WTC11 (cell line): Measurements from ENCODE around the gene TERT. TPM values are rescaled to one million over a fixed set of nuclear protein-coding genes. Genes with fewer than 3 reads are reported as not detected.

Experiments
- ATAC-seq: fragments of 200-7000 bp; cut with Tn5 transposase; 2 replicates; pipeline ENCODE4 v1.10.0; 2021; ENCODE audit warnings: mild to moderate bottlenecking, moderate library complexity
- CTCF ChIA-PET: fragments of 300-600 bp; sonication (Branson Sonifier 250); formaldehyde crosslinking; loops from one replicate; lab custom pipeline; 2021; ENCODE audit warnings: antibody characterized with exemption; lab: Charles Lee
- POLR2A ChIA-PET: fragments of 350-600 bp; sonication (Branson Sonifier 250); formaldehyde crosslinking; loops from one replicate; lab custom pipeline; 2021; ENCODE audit warnings: antibody characterized with exemption; lab: Charles Lee
- DNase-seq: peaks from one replicate; pipeline ENCODE4 v3.0.0; 2021; ENCODE audit warnings: low spot score
- H3K27ac Mint-ChIP-seq: 2 replicates; pipeline ENCODE4 v1.8.0; 2021; ENCODE audit warnings: mixed read lengths
- H3K27me3 Mint-ChIP-seq: 2 replicates; pipeline ENCODE4 v1.8.0; 2021; ENCODE audit warnings: low read depth, mild to moderate bottlenecking, moderate library complexity, mixed read lengths
- H3K36me3 Mint-ChIP-seq: 2 replicates; pipeline ENCODE4 v1.8.0; 2021; ENCODE audit warnings: mixed read lengths
- H3K4me1 Mint-ChIP-seq: 2 replicates; pipeline ENCODE4 v1.8.0; 2022; ENCODE audit warnings: mixed read lengths
- H3K4me3 Mint-ChIP-seq: 2 replicates; pipeline ENCODE4 v1.8.0; 2021; ENCODE audit warnings: mild to moderate bottlenecking, moderate library complexity, mixed read lengths
- H3K9me3 Mint-ChIP-seq: 2 replicates; pipeline ENCODE4 v1.8.0; 2021; ENCODE audit warnings: mixed read lengths
- ATF2 ChIP-seq: sonication (generic); formaldehyde crosslinking; IDR thresholded peaks from 2 replicates; pipeline ENCODE4 v1.8.1; 2022; ENCODE audit warnings: low read depth, missing genetic modification reagents, borderline replicate concordance
- ERG ChIP-seq: fragments of 250-450 bp; sonication (Bioruptor Pico); IDR thresholded peaks from 2 replicates; pipeline ENCODE4 v1.8.0; 2021; ENCODE audit warnings: mild to moderate bottlenecking
- ESRRA ChIP-seq: sonication (generic); formaldehyde crosslinking; IDR thresholded peaks from 2 replicates; pipeline ENCODE4 v1.8.1; 2022; ENCODE audit warnings: mild to moderate bottlenecking, missing genetic modification reagents, borderline replicate concordance
- FOXP4 ChIP-seq: sonication (generic); formaldehyde crosslinking; IDR thresholded peaks from 2 replicates; pipeline ENCODE4 v1.8.0; 2022; ENCODE audit warnings: mild to moderate bottlenecking, missing genetic modification reagents
- GTF2I ChIP-seq: fragments of 250-450 bp; sonication (Bioruptor Pico); conservative IDR thresholded peaks from 2 replicates; pipeline ENCODE4 v1.4.0; 2021; ENCODE audit warnings: mild to moderate bottlenecking
- MAX ChIP-seq: sonication (generic); formaldehyde crosslinking; IDR thresholded peaks from 2 replicates; pipeline ENCODE4 v1.8.0; 2022; ENCODE audit warnings: mild to moderate bottlenecking, missing genetic modification reagents
- NFE2L1 ChIP-seq: sonication (generic); formaldehyde crosslinking; IDR thresholded peaks from 2 replicates; pipeline ENCODE4 v1.8.1; 2023; ENCODE audit warnings: missing genetic modification reagents
- NR2C2 ChIP-seq: sonication (generic); formaldehyde crosslinking; IDR thresholded peaks from 2 replicates; pipeline ENCODE4 v1.8.0; 2022; ENCODE audit warnings: mild to moderate bottlenecking, missing genetic modification reagents
- NR3C1 ChIP-seq: sonication (generic); formaldehyde crosslinking; conservative IDR thresholded peaks from 2 replicates; pipeline ENCODE4 v1.8.1; 2023; ENCODE audit warnings: low read depth, mild to moderate bottlenecking, missing genetic modification reagents
- OVOL2 ChIP-seq: fragments of 250-450 bp; sonication (Bioruptor Pico); IDR thresholded peaks from 2 replicates; pipeline ENCODE4 v1.9.0; 2021; ENCODE audit warnings: mild to moderate bottlenecking, borderline replicate concordance
- PRDM15 ChIP-seq: sonication (generic); formaldehyde crosslinking; IDR thresholded peaks from 2 replicates; pipeline ENCODE4 v1.8.0; 2022; ENCODE audit warnings: missing genetic modification reagents
- TEAD1 ChIP-seq: sonication (generic); formaldehyde crosslinking; IDR thresholded peaks from 2 replicates; pipeline ENCODE4 v1.8.0; 2022; ENCODE audit warnings: mild to moderate bottlenecking, missing genetic modification reagents
- TEAD4 ChIP-seq: sonication (generic); formaldehyde crosslinking; IDR thresholded peaks from 2 replicates; pipeline ENCODE4 v1.8.0; 2022; ENCODE audit warnings: mild to moderate bottlenecking, missing genetic modification reagents
- TP53 ChIP-seq: sonication (generic); formaldehyde crosslinking; IDR thresholded peaks from 2 replicates; pipeline ENCODE4 v1.8.1; 2023; ENCODE audit warnings: mild to moderate bottlenecking, missing genetic modification reagents
- ZNF512 ChIP-seq: sonication (generic); formaldehyde crosslinking; IDR thresholded peaks from 2 replicates; pipeline ENCODE4 v1.8.1; 2022; ENCODE audit warnings: missing genetic modification reagents, borderline replicate concordance
- ZSCAN18 ChIP-seq: fragments of 250-450 bp; sonication (Bioruptor Pico); IDR thresholded peaks from 2 replicates; pipeline ENCODE4 v2.1.2; 2022; ENCODE audit warnings: mild to moderate bottlenecking, moderate library complexity
- total RNA-seq: library from RNA; stranded (reverse); gene quantifications from 3 replicates; pipeline ENCODE4 v1.2.3, GENCODE V29; 2021

TERT gene
- total RNA-seq, 1 experiment from 2014 or later: 42.9 TPM

GRCh38 chr5:1320436-1321344 is 25.8 kb upstream of the TERT start:
- DNase-seq (no peak), ATAC-seq (no peak)
- peaks cover 16% of the 10 kb centered on the region for H3K4me1 Mint-ChIP-seq
- H3K9me3 Mint-ChIP-seq: no peaks in the 10 kb centered on the region
- peaks cover 46% of the 10 kb centered on the region for H3K36me3 Mint-ChIP-seq
- no peaks in the 10 kb centered on the region for H3K27me3 Mint-ChIP-seq
- TF ChIP-seq ESRRA (CRISPR knock-in tag): no peak
- TF ChIP-seq FOXP4: no peak
- TF ChIP-seq TEAD1 (CRISPR knock-in tag): no peak
- TF ChIP-seq ATF2 (CRISPR knock-in tag): no peak
- no peak for TF ChIP-seq TEAD4 (CRISPR knock-in tag)
- TF ChIP-seq ZNF512 (CRISPR knock-in tag): no peak
- no peak for TF ChIP-seq ZSCAN18 (CRISPR knock-in tag)
- TF ChIP-seq GTF2I (CRISPR knock-in tag): no peak
- TF ChIP-seq NFE2L1 (CRISPR knock-in tag): no peak
- TF ChIP-seq NR3C1 (CRISPR knock-in tag): no peak
- TF ChIP-seq TP53 (CRISPR knock-in tag): no peak
- no peak overlapping the region for H3K4me3 Mint-ChIP-seq
- ChIA-PET CTCF (no interaction called here), POLR2A (interaction anchor here (0.6 kb wide), 1 partner anchor 307 kb away, joined by 3 read pairs; no protein-coding TSS in a partner anchor)
- H3K27ac Mint-ChIP-seq: no peak overlapping the region

GRCh38 chr5:1319436-1320256 is 24.8 kb upstream of the TERT start:
- Mint-ChIP-seq H3K27ac (no peak overlapping the region), H3K9me3 (no peaks in the 10 kb centered on the region), H3K4me1 (peaks cover 27% of the 10 kb centered on the region), H3K36me3 (peaks cover 43% of the 10 kb centered on the region), H3K27me3 (no peaks in the 10 kb centered on the region), H3K4me3 (no peak overlapping the region)
- ChIA-PET POLR2A (interaction anchor here (0.6 to 0.7 kb wide), 2 partner anchors 66 to 308 kb away, joined by 3 read pairs; no protein-coding TSS in a partner anchor), CTCF (interaction anchor here (1.1 kb wide), 1 partner anchor 61 kb away, joined by 3 read pairs; no protein-coding TSS in a partner anchor)
- ATAC-seq (no peak), DNase-seq (no peak)
- TF ChIP-seq ERG (no peak), ZSCAN18 (CRISPR knock-in tag) (no peak), PRDM15 (no peak), NR3C1 (CRISPR knock-in tag) (no peak), OVOL2 (CRISPR knock-in tag) (no peak), TEAD1 (CRISPR knock-in tag) (no peak), MAX (CRISPR knock-in tag) (no peak), NR2C2 (CRISPR knock-in tag) (no peak)
